PC-9 (cell line): ENCODE results near the gene NUP210. TPM values are rescaled to one million over a fixed set of nuclear protein-coding genes. Genes with fewer than 3 reads are reported as not detected.

ENCODE experiments used
- BruUV-seq: library from RNA; stranded (reverse); fragments of 400-500 nt; replicated peaks from 2 replicates; lab custom pipeline; 2021; lab: Mats Ljungman, UMichigan
- CTCF ChIA-PET: fragments of 300-600 bp; sonication (Branson Sonifier 250); formaldehyde crosslinking; loops from one replicate; lab custom pipeline; 2022; ENCODE audit warnings: antibody characterized with exemption; lab: Charles Lee
- POLR2A ChIA-PET: fragments of 300-600 bp; sonication (Branson Sonifier 250); formaldehyde crosslinking; loops from one replicate; lab custom pipeline; 2022; ENCODE audit warnings: antibody characterized with exemption; ENCODE audit not compliant: unreplicated experiment; lab: Charles Lee
- DNase-seq, 2 experiments: peaks; one replicate each; pipeline versions ENCODE4 v3.0.0 to v3.0.0-alpha.2; 2015 to 2022; ENCODE audit warnings: mixed read lengths in 1 of 2
- H2AFZ ChIP-seq: fragments of 200-600 bp; sonication (generic); 2 replicates; pipeline ENCODE4 v1.8.1; 2017; ENCODE audit warnings: antibody characterized with exemption
- H3F3A ChIP-seq: fragments of 200-600 bp; sonication (generic); 2 replicates; pipeline ENCODE4 v1.8.1; 2017; ENCODE audit warnings: antibody characterized with exemption, mild to moderate bottlenecking, low read depth; ENCODE audit not compliant: insufficient read depth
- H3K27ac ChIP-seq: fragments of 200-600 bp; sonication (generic); 2 replicates; pipeline ENCODE4 v1.6.1; 2016; ENCODE audit warnings: mixed run types
- H3K27me3 ChIP-seq: fragments of 200-600 bp; sonication (generic); 2 replicates; pipeline ENCODE4 v1.6.1; 2016; ENCODE audit warnings: low read depth, mixed run types; ENCODE audit not compliant: insufficient read depth
- H3K36me3 ChIP-seq: fragments of 200-600 bp; sonication (generic); 2 replicates; pipeline ENCODE4 v1.6.1; 2016; ENCODE audit warnings: low read depth, mixed run types
- H3K4me1 ChIP-seq: fragments of 200-600 bp; sonication (generic); replicated peaks from 2 replicates; pipeline ENCODE4 v1.6.1; 2016; ENCODE audit warnings: mixed run types; ENCODE audit not compliant: insufficient read depth
- H3K4me2 ChIP-seq: fragments of 200-600 bp; sonication (generic); 2 replicates; pipeline ENCODE4 v1.6.1; 2017; ENCODE audit warnings: mixed run types
- H3K4me3 ChIP-seq: fragments of 200-600 bp; sonication (generic); 2 replicates; pipeline ENCODE4 v1.6.1; 2016; ENCODE audit warnings: mixed run types
- H3K79me2 ChIP-seq: fragments of 200-600 bp; sonication (generic); 2 replicates; pipeline ENCODE4 v1.6.1; 2017; ENCODE audit warnings: low read depth, mixed run types
- H3K9me2 ChIP-seq: fragments of 200-600 bp; sonication (generic); 2 replicates; pipeline ENCODE4 v1.8.1; 2017; ENCODE audit warnings: mild to moderate bottlenecking; ENCODE audit not compliant: insufficient read depth
- H3K9me3 ChIP-seq: fragments of 200-600 bp; sonication (generic); 2 replicates; pipeline ENCODE4 v1.8.1; 2016; ENCODE audit warnings: low read depth; ENCODE audit not compliant: insufficient read depth
- H4K20me1 ChIP-seq: fragments of 200-600 bp; sonication (generic); 2 replicates; pipeline ENCODE4 v1.8.1; 2017; ENCODE audit not compliant: insufficient read depth
- CTCF ChIP-seq: fragments of 200-600 bp; sonication (generic); conservative IDR thresholded peaks from 2 replicates; pipeline ENCODE4 v1.6.1; 2017; ENCODE audit warnings: mixed run types, antibody characterized with exemption, mild to moderate bottlenecking, moderate library complexity
- EZH2 ChIP-seq: fragments of 200-600 bp; sonication (generic); IDR thresholded peaks from 2 replicates; pipeline ENCODE4 v1.8.0; 2017; ENCODE audit warnings: antibody characterized with exemption, low read depth
- intact Hi-C: fragments of 100-400 bp; cut with micrococcal nuclease; formaldehyde crosslinking; loops from one replicate; pipeline ENCODE4 v1.10.0; 2022; ENCODE audit not compliant: unreplicated experiment
- total RNA-seq: library from RNA; stranded (reverse); gene quantifications from 2 replicates; pipeline ENCODE4 v1.2.3, GENCODE V29; 2021

NUP210 gene
- total RNA-seq, 1 experiment from 2014 or later: 84.0 TPM

DNA sequence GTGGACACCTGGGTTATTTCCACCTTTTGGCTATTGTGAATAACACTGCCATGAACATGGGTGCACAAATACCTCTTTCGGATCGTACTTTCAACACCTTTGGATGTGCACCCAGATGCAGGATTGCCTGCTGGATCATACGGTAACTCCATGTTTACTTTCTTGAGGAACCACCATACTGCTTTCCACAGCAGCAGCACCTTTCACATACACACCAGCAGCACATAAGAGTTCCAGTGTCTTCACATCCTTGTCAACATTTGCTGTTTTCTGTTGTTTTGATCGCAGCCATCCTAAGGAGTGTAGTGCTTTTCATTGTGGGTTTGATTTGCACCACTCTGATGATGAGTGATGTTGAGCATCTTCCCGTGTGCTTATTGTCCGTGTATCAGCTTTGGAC lies 51.3 kb downstream of the NUP210 start:
- Histone ChIP-seq H3K9me3 (no peaks in the 10 kb centered on the region), H3K79me2 (no peaks in the 10 kb centered on the region), H2AFZ (no peak overlapping the region), H3K36me3 (peaks cover 28% of the 10 kb centered on the region), H3K4me2 (no peak overlapping the region), H4K20me1 (no peaks in the 10 kb centered on the region), H3K9me2 (no peaks in the 10 kb centered on the region), H3K27me3 (no peaks in the 10 kb centered on the region), H3K4me3 (no peak overlapping the region), H3K27ac (no peak overlapping the region), H3K4me1 (no peaks in the 10 kb centered on the region), H3F3A (no peaks in the 10 kb centered on the region; the same call in 1 of the 2 replicates)
- POLR2A ChIA-PET: no interaction called here
- no peak for DNase-seq
- no peak for TF ChIP-seq CTCF
- CTCF ChIA-PET: no interaction called here
- no TSS peak for BruUV-seq
- intact Hi-C loops: no loop called here

DNA sequence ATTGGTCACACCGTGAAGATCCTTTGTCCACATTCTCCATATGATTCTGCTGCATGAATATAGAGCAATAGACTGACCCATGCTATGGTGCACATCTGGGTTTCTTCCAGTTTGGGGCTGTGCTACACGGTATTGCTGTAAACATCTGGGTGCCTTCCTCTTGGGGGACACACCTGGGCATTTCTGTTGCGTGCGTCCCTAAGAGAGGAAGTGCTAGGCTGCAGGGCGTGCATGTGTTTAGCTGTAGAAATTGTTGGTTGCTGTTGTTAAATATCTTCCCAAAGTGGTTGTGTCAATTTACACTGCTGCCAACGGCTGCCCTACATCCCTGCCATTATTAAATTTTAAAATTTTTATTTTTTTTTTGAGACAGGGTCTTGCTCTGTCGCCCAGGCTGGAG lies 52.4 kb downstream of the NUP210 start:
- Histone ChIP-seq H3F3A (no peaks in the 10 kb centered on the region; the same call in 1 of the 2 replicates), H3K4me3 (no peak overlapping the region), H3K27ac (no peak overlapping the region), H3K9me2 (no peaks in the 10 kb centered on the region), H3K4me1 (no peaks in the 10 kb centered on the region), H3K79me2 (no peaks in the 10 kb centered on the region), H4K20me1 (no peaks in the 10 kb centered on the region), H3K27me3 (no peaks in the 10 kb centered on the region), H3K9me3 (no peaks in the 10 kb centered on the region), H3K36me3 (peaks cover 24% of the 10 kb centered on the region), H2AFZ (no peak overlapping the region), H3K4me2 (no peak overlapping the region)
- TF ChIP-seq CTCF (no peak), EZH2 (no peak)
- intact Hi-C loops: no loop called here
- POLR2A ChIA-PET: no interaction called here
- CTCF ChIA-PET: no interaction called here
- DNase-seq: no peak
- no TSS peak for BruUV-seq

GRCh38 chr3:13365390-13366379 lies 54.4 kb downstream of the NUP210 start:
- TF ChIP-seq EZH2 (no peak), CTCF (no peak)
- no peaks in the 10 kb centered on the region for H3K9me3 ChIP-seq
- H3K4me1 ChIP-seq: no peaks in the 10 kb centered on the region
- H3K4me2 ChIP-seq: no peak overlapping the region
- intact Hi-C loops: no loop called here
- no peak overlapping the region for H3K27ac ChIP-seq
- peaks cover 25% of the 10 kb centered on the region for H3K36me3 ChIP-seq
- CTCF ChIA-PET: no interaction called here
- no TSS peak for BruUV-seq
- no peaks in the 10 kb centered on the region for H3K9me2 ChIP-seq
- no peak overlapping the region for H3K4me3 ChIP-seq
- no peaks in the 10 kb centered on the region for H4K20me1 ChIP-seq
- no peaks in the 10 kb centered on the region for H3K27me3 ChIP-seq
- H3F3A ChIP-seq: no peaks in the 10 kb centered on the region
- POLR2A ChIA-PET: no interaction called here
- H2AFZ ChIP-seq: no peak overlapping the region
- no peak for DNase-seq
- H3K79me2 ChIP-seq: no peaks in the 10 kb centered on the region
